ENCODE results near the gene OCRL. TPM values are rescaled to one million over a fixed set of nuclear protein-coding genes. Genes with fewer than 3 reads are reported as not detected.
"Not testable (repeated sequence)": the region's sequence is repeated elsewhere in the genome, so short reads cannot be mapped to it uniquely, and the experiment has no call there.

The OCRL gene
- total RNA-seq, 1 donor from 2014 or later = 34.3 TPM

- no peak for TF ChIP-seq CTCF (IDR thresholded peaks at IDR 0.05; ENCODE audit: partially characterized antibody, unreplicated experiment)
- Mint-ChIP-seq H3K27ac (ENCODE audit: unreplicated experiment) (no peak overlapping the region), H3K27me3 (ENCODE audit: unreplicated experiment) (no peaks in the 10 kb centered on the region), H3K9me3 (ENCODE audit: unreplicated experiment) (no peaks in the 10 kb centered on the region), H3K4me3 (ENCODE audit: unreplicated experiment) (no peak overlapping the region), H3K36me3 (ENCODE audit: unreplicated experiment) (peaks cover 4% of the 10 kb centered on the region), H3K4me1 (ENCODE audit: low read depth, unreplicated experiment) (no peaks in the 10 kb centered on the region)
- DNase-seq = no peak
Observed at GRCh38 chrX:129559783-129560182, 19.7 kb downstream of the OCRL start.

GRCh38 chrX:129561453-129561852 is 21.4 kb downstream of the OCRL start:
- Mint-ChIP-seq H3K36me3 (ENCODE audit: unreplicated experiment) (peaks cover 9% of the 10 kb centered on the region), H3K27me3 (ENCODE audit: unreplicated experiment) (no peaks in the 10 kb centered on the region), H3K4me1 (ENCODE audit: low read depth, unreplicated experiment) (no peaks in the 10 kb centered on the region), H3K4me3 (ENCODE audit: unreplicated experiment) (no peak overlapping the region), H3K27ac (ENCODE audit: unreplicated experiment) (no peak overlapping the region), H3K9me3 (ENCODE audit: unreplicated experiment) (no peaks in the 10 kb centered on the region)
- TF ChIP-seq CTCF (IDR thresholded peaks at IDR 0.05; ENCODE audit: partially characterized antibody, unreplicated experiment) = no peak
- no peak for DNase-seq

GRCh38 chrX:129564345-129564744 is 24.3 kb downstream of the OCRL start:
- H3K4me3 Mint-ChIP-seq (ENCODE audit: unreplicated experiment); H3K36me3 Mint-ChIP-seq (ENCODE audit: unreplicated experiment); H3K27me3 Mint-ChIP-seq (ENCODE audit: unreplicated experiment); H3K9me3 Mint-ChIP-seq (ENCODE audit: unreplicated experiment); H3K27ac Mint-ChIP-seq (ENCODE audit: unreplicated experiment); H3K4me1 Mint-ChIP-seq (ENCODE audit: low read depth, unreplicated experiment); DNase-seq: not testable (repeated sequence)

GRCh38 chrX:129565046-129565650 is 25.1 kb downstream of the OCRL start:
- Mint-ChIP-seq H3K27ac (ENCODE audit: unreplicated experiment) (peak overlapping the region; percentile 54), H3K36me3 (ENCODE audit: unreplicated experiment) (peaks cover 9% of the 10 kb centered on the region), H3K4me1 (ENCODE audit: low read depth, unreplicated experiment) (peaks cover 6% of the 10 kb centered on the region), H3K9me3 (ENCODE audit: unreplicated experiment) (no peaks in the 10 kb centered on the region), H3K4me3 (ENCODE audit: unreplicated experiment) (no peak overlapping the region), H3K27me3 (ENCODE audit: unreplicated experiment) (no peaks in the 10 kb centered on the region)
- no peak for DNase-seq
- no peak for TF ChIP-seq CTCF (IDR thresholded peaks at IDR 0.05; ENCODE audit: partially characterized antibody, unreplicated experiment)

- Mint-ChIP-seq H3K27ac (ENCODE audit: unreplicated experiment) (no peak overlapping the region), H3K27me3 (ENCODE audit: unreplicated experiment) (no peaks in the 10 kb centered on the region), H3K4me3 (ENCODE audit: unreplicated experiment) (no peak overlapping the region), H3K4me1 (ENCODE audit: low read depth, unreplicated experiment) (peaks cover 7% of the 10 kb centered on the region), H3K9me3 (ENCODE audit: unreplicated experiment) (no peaks in the 10 kb centered on the region), H3K36me3 (ENCODE audit: unreplicated experiment) (peaks cover 9% of the 10 kb centered on the region)
- DNase-seq = no peak
- TF ChIP-seq CTCF (IDR thresholded peaks at IDR 0.05; ENCODE audit: partially characterized antibody, unreplicated experiment) = no peak
Observed at GRCh38 chrX:129566073-129566472, 26.0 kb downstream of the OCRL start.

Measured in glutamatergic neuron (in vitro differentiated cells).